Neural cell (in vitro differentiated cells): ENCODE results near the gene STX10. TPM values are rescaled to one million over a fixed set of nuclear protein-coding genes. Genes with fewer than 3 reads are reported as not detected.

Experiments used
- H2AFZ ChIP-seq: fragments of 200-600, 300-800 bp; sonication (generic), shearing (Covaris generic); 2 replicates; pipeline ENCODE4 v1.6.0; 2014; ENCODE audit warnings: low read depth, mild to moderate bottlenecking, antibody characterized with exemption, low read length, moderate library complexity
- H3F3A ChIP-seq: fragments of 200-600 bp; shearing (Covaris generic); 2 replicates; pipeline ENCODE4 v1.6.1; 2016; ENCODE audit warnings: mild to moderate bottlenecking, moderate library complexity, mixed read lengths, antibody characterized with exemption, low read length; ENCODE audit not compliant: insufficient read depth, poor library complexity, severe bottlenecking
- H3K27ac ChIP-seq: fragments of 200-600, 300-800 bp; sonication (generic), shearing (Covaris generic); 2 replicates; pipeline ENCODE4 v1.5.1; 2014; ENCODE audit warnings: mild to moderate bottlenecking, low read length, moderate library complexity
- H3K27me3 ChIP-seq: fragments of 300-800, 200-600 bp; sonication (generic), shearing (Covaris generic); 2 replicates; pipeline ENCODE4 v1.6.0; 2014; ENCODE audit warnings: mild to moderate bottlenecking, low read depth, low read length, moderate library complexity; ENCODE audit not compliant: insufficient read depth
- H3K36me3 ChIP-seq: fragments of 300-800, 200-600 bp; sonication (generic), shearing (Covaris generic); 2 replicates; pipeline ENCODE4 v1.5.1; 2014; ENCODE audit warnings: mild to moderate bottlenecking, antibody characterized with exemption, low read length, moderate library complexity; ENCODE audit not compliant: insufficient read depth
- H3K4me2 ChIP-seq: fragments of 300-800, 200-600 bp; sonication (generic), shearing (Covaris generic); 2 replicates; pipeline ENCODE4 v1.6.0; 2014; ENCODE audit warnings: mild to moderate bottlenecking, low read length
- H3K4me3 ChIP-seq: fragments of 300-800, 200-600 bp; sonication (generic), shearing (Covaris generic); 2 replicates; pipeline ENCODE4 v1.5.1; 2014; ENCODE audit warnings: mild to moderate bottlenecking, low read length, moderate library complexity
- H3K79me2 ChIP-seq: fragments of 200-600 bp; shearing (Covaris generic); replicated peaks from 2 replicates; pipeline ENCODE4 v1.6.0; 2014; ENCODE audit warnings: mild to moderate bottlenecking, low read length, moderate library complexity; ENCODE audit not compliant: insufficient read depth
- H3K9ac ChIP-seq: fragments of 300-800, 200-600 bp; sonication (generic), shearing (Covaris generic); 2 replicates; pipeline ENCODE4 v1.6.1; 2016; ENCODE audit warnings: mild to moderate bottlenecking, low read length, mixed read lengths
- H3K9me2 ChIP-seq: fragments of 200-600 bp; shearing (Covaris generic); 2 replicates; pipeline ENCODE4 v1.6.1; 2016; ENCODE audit warnings: mild to moderate bottlenecking, low read length, mixed read lengths; ENCODE audit not compliant: insufficient read depth
- H3K9me3 ChIP-seq: fragments of 200-600, 300-800 bp; sonication (generic), shearing (Covaris generic); 2 replicates; pipeline ENCODE4 v1.6.1; 2016; ENCODE audit warnings: mild to moderate bottlenecking, mixed run types, low read length, moderate library complexity, mixed read lengths
- H4K20me1 ChIP-seq: fragments of 200-600 bp; shearing (Covaris generic); 2 replicates; pipeline ENCODE4 v1.6.1; 2016; ENCODE audit warnings: mild to moderate bottlenecking, mixed run types; ENCODE audit not compliant: insufficient read depth
- CTCF ChIP-seq: fragments of 450-650 bp; IDR thresholded peaks from 2 replicates; pipeline ENCODE4 v1.5.1; 2014; ENCODE audit warnings: antibody characterized with exemption, mild to moderate bottlenecking, moderate library complexity; ENCODE audit not compliant: poor library complexity, severe bottlenecking
- EP300 ChIP-seq: fragments of 450-650 bp; conservative IDR thresholded peaks from 2 replicates; pipeline ENCODE4 v1.6.1; 2014; ENCODE audit warnings: antibody characterized with exemption, mild to moderate bottlenecking, moderate library complexity; ENCODE audit not compliant: poor library complexity, severe bottlenecking
- EZH2 ChIP-seq: fragments of 200-600, 300-800 bp; shearing (Covaris generic), sonication (generic); IDR thresholded peaks from 2 replicates; pipeline ENCODE4 v1.6.1; 2014; ENCODE audit warnings: antibody characterized with exemption, low read length, borderline replicate concordance, mild to moderate bottlenecking; ENCODE audit not compliant: insufficient read depth, poor library complexity, severe bottlenecking
- MXI1 ChIP-seq: fragments of 450-650 bp; conservative IDR thresholded peaks from 2 replicates; pipeline ENCODE4 v1.6.1; 2014; ENCODE audit warnings: antibody characterized with exemption, mild to moderate bottlenecking; ENCODE audit not compliant: poor library complexity, severe bottlenecking
- POLR2AphosphoS5 ChIP-seq: IDR thresholded peaks from 2 replicates; pipeline ENCODE4 v1.6.1; 2012
- RAD21 ChIP-seq: fragments of 450-650 bp; conservative IDR thresholded peaks from 2 replicates; pipeline ENCODE4 v1.6.1; 2014; ENCODE audit warnings: antibody characterized with exemption, mild to moderate bottlenecking, moderate library complexity
- SMC3 ChIP-seq: fragments of 450-650 bp; conservative IDR thresholded peaks from 2 replicates; pipeline ENCODE4 v1.6.1; 2014; ENCODE audit warnings: antibody characterized with exemption, mild to moderate bottlenecking, moderate library complexity; ENCODE audit not compliant: poor library complexity
- TAF1 ChIP-seq: IDR thresholded peaks from 2 replicates; pipeline ENCODE4 v1.6.1; 2012; ENCODE audit warnings: low read depth
- polyA plus RNA-seq: library from polyadenylated mRNA; depleted of rRNA; stranded (reverse); fragments of >200 nt; gene quantifications from 2 replicates; pipeline ENCODE4 v1.2.3, GENCODE V29; 2014
- TF ChIP-seq, protein P1 (sequence below): IDR thresholded peaks from 2 replicates; pipeline ENCODE4 v1.6.1; 2012; ENCODE audit warnings: borderline replicate concordance

The STX10 gene
- polyA plus RNA-seq, 1 donor from 2014 or later: 157 TPM

- no peaks in the 10 kb centered on the region for H3K27me3 ChIP-seq
- H3K4me3 ChIP-seq: no peak overlapping the region
- no peaks in the 10 kb centered on the region for H3K36me3 ChIP-seq
- no peak overlapping the region for H3K27ac ChIP-seq
- no peaks in the 10 kb centered on the region for H3K9me3 ChIP-seq
- H3K9ac ChIP-seq: no peak overlapping the region
- no peaks in the 10 kb centered on the region for H3K9me2 ChIP-seq
- H4K20me1 ChIP-seq: no peaks in the 10 kb centered on the region
- H3K79me2 ChIP-seq: peaks cover 13% of the 10 kb centered on the region
- no peak for TF ChIP-seq TAF1
- no peak for TF ChIP-seq EP300
- no peak for TF ChIP-seq SMC3
- no peak for TF ChIP-seq EZH2
- TF ChIP-seq, protein P1, sequence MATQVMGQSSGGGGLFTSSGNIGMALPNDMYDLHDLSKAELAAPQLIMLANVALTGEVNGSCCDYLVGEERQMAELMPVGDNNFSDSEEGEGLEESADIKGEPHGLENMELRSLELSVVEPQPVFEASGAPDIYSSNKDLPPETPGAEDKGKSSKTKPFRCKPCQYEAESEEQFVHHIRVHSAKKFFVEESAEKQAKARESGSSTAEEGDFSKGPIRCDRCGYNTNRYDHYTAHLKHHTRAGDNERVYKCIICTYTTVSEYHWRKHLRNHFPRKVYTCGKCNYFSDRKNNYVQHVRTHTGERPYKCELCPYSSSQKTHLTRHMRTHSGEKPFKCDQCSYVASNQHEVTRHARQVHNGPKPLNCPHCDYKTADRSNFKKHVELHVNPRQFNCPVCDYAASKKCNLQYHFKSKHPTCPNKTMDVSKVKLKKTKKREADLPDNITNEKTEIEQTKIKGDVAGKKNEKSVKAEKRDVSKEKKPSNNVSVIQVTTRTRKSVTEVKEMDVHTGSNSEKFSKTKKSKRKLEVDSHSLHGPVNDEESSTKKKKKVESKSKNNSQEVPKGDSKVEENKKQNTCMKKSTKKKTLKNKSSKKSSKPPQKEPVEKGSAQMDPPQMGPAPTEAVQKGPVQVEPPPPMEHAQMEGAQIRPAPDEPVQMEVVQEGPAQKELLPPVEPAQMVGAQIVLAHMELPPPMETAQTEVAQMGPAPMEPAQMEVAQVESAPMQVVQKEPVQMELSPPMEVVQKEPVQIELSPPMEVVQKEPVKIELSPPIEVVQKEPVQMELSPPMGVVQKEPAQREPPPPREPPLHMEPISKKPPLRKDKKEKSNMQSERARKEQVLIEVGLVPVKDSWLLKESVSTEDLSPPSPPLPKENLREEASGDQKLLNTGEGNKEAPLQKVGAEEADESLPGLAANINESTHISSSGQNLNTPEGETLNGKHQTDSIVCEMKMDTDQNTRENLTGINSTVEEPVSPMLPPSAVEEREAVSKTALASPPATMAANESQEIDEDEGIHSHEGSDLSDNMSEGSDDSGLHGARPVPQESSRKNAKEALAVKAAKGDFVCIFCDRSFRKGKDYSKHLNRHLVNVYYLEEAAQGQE: no peak
- no peak for TF ChIP-seq MXI1
- TF ChIP-seq CTCF: no peak
- no peak for TF ChIP-seq POLR2AphosphoS5
- TF ChIP-seq RAD21: no peak
- H2AFZ ChIP-seq: no peak overlapping the region
- no peak overlapping the region for H3K4me2 ChIP-seq
- H3F3A ChIP-seq: no peaks in the 10 kb centered on the region
Measured at GRCh38 chr19:13134626-13135025, 15.5 kb downstream of the STX10 start.

- Histone ChIP-seq H3K9me2 (no peaks in the 10 kb centered on the region), H4K20me1 (no peaks in the 10 kb centered on the region), H3F3A (no peaks in the 10 kb centered on the region), H3K79me2 (peaks cover 15% of the 10 kb centered on the region), H3K27me3 (no peaks in the 10 kb centered on the region), H3K27ac (no peak overlapping the region), H3K4me3 (no peak overlapping the region), H2AFZ (no peak overlapping the region), H3K9me3 (no peaks in the 10 kb centered on the region), H3K4me2 (no peak overlapping the region), H3K9ac (no peak overlapping the region), H3K36me3 (no peaks in the 10 kb centered on the region)
- no peak for TF ChIP-seq CTCF
- TF ChIP-seq, protein P1: no peak
- no peak for TF ChIP-seq TAF1
Measured at GRCh38 chr19:13133241-13133870, 16.8 kb downstream of the STX10 start.
